Body of pancreas (tissue), 4 donors: Measurements from ENCODE around the gene CADM4.

ENCODE experiments used
- POLR2A ChIP-seq, 3 donors: fragments of 450-650 bp; IDR thresholded peaks; one replicate each; pipeline ENCODE4 v1.6.1; 2016; ENCODE audit warnings: antibody characterized with exemption in 3 of 3, mild to moderate bottlenecking in 2 of 3
- TF ChIP-seq, protein P1 (sequence below), 7 experiments: fragments of 450-650 bp in 4 of 7; fragments of 200-600 bp in 3 of 7; sonication (generic) in 3 of 7; IDR thresholded peaks; one replicate each; pipeline ENCODE4 v1.5.1; 2016 to 2019; ENCODE audit warnings: antibody characterized with exemption in 7 of 7

DNA sequence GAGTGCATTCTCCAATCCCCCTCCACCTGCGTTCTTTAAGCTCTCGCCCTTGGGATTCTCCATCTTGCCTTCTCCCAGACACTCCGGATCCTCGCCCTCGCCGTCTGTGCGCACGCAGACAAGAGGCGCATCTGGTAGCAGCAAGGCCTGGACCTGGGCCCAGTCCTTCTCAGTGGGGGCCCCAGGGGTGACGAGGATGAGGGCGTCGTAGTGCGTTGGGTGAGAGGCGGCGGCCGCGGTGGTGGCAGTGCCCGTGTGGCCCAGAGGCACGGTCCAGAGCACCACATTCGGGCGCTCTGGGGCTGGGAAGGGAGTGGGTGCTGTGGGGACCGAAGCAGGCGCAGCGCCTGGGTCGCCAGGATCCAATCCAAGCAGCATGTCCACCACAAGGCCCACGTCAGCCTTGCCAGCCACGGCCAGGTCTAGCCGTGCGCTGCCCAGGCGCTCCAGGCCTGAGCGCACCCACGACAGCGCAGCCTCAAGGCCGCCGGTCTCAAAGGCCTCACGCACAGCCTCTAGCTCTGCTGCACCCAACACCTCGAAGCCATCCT is 46.8 kb downstream of the CADM4 start:
- TF ChIP-seq, protein P1, sequence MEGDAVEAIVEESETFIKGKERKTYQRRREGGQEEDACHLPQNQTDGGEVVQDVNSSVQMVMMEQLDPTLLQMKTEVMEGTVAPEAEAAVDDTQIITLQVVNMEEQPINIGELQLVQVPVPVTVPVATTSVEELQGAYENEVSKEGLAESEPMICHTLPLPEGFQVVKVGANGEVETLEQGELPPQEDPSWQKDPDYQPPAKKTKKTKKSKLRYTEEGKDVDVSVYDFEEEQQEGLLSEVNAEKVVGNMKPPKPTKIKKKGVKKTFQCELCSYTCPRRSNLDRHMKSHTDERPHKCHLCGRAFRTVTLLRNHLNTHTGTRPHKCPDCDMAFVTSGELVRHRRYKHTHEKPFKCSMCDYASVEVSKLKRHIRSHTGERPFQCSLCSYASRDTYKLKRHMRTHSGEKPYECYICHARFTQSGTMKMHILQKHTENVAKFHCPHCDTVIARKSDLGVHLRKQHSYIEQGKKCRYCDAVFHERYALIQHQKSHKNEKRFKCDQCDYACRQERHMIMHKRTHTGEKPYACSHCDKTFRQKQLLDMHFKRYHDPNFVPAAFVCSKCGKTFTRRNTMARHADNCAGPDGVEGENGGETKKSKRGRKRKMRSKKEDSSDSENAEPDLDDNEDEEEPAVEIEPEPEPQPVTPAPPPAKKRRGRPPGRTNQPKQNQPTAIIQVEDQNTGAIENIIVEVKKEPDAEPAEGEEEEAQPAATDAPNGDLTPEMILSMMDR (IDR thresholded peaks at IDR 0.05): no peak
- no peak for TF ChIP-seq POLR2A (IDR thresholded peaks at IDR 0.05)
